ENCODE results near the gene FAM222A.

The FAM222A gene

DNA sequence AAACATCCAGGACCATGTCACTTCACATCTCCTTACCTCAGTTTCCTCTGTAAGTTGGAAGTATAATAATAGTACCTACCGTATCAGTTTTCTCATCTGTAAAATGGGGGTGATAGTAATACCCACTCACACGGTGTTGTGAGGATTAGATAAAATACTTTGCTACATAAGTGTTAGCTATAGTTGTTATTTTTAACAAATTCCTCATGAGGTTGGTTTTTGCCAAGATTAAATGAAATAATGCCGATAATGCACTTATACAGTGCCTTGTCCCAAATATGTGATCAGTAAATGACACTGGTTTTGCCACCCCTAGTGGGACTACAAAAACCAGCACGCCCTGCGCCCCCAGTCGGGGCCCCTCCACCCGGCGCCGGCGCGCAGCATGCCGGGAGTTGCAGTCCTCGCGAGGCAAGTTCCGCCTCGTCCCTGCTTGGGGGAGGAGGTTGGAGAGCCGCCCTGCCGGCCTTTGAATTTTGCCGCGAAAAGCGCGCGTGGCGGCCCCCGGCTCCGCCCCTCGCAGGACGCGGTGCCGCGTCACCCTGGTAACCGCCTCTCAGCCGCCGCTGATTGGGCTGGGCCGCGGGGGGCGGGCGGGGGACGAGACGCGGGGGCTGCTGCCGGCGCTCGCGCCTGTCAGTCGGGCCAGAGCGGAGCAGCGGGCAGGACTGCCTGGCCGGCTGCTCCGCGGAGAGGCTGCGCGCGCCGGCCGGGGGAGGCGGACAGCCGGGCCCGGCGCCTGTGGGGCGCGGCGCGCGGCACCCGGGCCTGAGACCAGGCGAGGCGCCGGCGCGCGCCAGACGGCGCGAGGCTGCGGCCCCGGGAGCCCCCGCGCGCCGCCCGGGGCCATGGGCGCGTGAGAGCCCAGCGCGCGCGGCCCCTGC, at the start of gene FAM222A:
Gene FAM222A (plus strand): TSS at position 639 of the 884 bp plus-strand sequence. CDS start 30,322 bp downstream, outside the sequence.
- peak; percentile 91 for DNase-seq

DNA sequence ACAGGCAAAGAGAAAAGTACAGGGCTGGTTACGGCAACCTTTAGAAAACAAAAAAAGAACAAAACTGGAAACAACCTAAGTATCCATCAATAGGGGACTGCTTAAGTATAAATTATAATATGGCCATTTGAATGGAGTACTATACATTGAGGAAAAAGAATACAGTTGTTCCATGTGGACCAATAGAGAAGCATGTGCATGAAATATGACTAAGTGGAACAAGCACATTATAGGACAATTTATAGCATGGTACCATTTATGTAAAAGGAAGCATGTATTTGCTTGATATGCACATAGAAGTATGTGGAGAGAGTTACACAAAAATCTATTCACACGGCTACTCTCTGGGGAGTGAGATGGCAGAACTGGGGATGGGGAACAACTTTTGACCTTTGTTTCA, 49.2 kb upstream of the FAM222A start:
- DNase-seq = no peak

GRCh38 chr12:109666068-109666467, 47.6 kb upstream of the FAM222A start:
- DNase-seq = no peak

- DNase-seq = no peak
Observed at GRCh38 chr12:109670731-109671130, 42.9 kb upstream of the FAM222A start.

DNA sequence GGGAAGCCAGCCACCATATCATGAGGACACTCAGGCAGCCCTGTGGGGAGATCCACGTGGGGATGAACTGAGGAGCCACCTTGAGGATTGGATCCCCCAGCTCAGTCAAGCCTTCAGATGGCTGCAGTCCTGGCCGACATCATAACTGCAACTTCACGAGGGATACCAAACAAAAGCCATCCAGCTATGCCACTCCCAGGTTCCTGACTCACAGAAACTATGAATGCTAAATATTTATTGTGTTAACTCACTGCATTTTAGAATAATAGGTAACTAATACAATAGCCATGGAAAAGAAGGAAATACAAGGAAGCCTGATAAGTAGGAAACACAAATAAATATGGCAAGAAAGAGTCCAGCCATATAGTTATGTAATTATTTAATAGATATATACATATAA, 42.1 kb upstream of the FAM222A start:
- DNase-seq = no peak

DNA sequence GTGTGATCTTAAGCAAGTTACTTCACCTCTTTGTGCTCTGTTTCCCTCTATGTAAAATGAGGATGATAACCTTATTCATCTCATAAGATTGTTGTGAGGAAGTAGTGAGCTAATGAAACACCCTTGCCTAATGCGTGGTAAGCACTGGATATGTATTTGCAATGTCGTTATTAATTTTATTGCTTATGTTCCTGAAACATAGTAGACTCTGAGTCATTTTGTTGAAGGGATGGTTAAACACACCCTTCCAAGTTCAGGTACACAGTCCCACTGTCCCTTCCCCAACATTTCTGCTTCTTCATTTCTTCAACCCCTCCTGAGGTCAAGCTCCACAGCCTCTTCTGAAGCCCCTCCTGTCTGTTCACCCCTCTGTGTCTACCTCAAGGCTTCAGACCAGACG, 40.2 kb upstream of the FAM222A start:
- no peak for DNase-seq

- no peak for DNase-seq
Observed at GRCh38 chr12:109673884-109674283, 39.7 kb upstream of the FAM222A start.

DNA sequence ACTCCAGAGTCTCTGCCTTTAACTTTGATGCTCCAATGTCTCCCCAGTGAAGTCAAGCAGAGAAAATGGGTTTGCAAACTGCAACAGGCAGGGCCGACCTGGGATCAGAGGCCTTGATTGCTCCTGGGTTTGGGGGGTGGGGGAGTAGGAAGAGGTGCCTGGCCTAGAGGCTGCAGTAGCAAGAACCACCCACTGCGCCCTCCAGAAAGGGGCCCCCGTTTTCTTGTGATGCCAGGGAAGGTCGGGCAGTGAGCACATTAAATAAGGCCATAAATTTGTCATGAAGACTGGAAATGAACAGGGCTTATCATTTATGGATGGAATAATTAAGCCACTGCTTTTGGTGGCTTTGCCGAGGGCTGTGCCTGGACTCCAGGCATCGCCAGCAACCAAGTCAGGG, 38.2 kb upstream of the FAM222A start:
- DNase-seq = no peak

GRCh38 chr12:109677279-109677691, 36.3 kb upstream of the FAM222A start:
- DNase-seq = no peak

DNA sequence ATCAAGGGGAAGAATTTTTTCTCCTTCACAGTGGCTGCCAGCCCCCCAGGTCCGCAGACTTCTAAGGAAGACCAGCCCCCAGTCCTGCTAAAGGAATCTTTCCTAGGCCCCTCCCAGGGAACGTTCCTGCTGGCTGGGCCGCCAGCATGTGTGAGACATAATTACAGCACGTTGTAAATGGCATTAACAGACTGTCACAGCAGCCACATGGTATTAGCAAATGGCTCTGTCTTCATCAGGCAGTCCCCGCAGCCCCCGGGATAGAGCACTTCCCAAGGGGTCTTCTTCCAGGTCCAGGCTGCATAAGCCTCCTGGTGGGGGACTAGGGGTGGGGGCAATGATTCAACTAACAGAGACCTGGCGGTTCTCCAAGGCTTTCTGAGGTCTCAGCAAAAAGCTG, 34.9 kb upstream of the FAM222A start:
- no peak for DNase-seq

DNA sequence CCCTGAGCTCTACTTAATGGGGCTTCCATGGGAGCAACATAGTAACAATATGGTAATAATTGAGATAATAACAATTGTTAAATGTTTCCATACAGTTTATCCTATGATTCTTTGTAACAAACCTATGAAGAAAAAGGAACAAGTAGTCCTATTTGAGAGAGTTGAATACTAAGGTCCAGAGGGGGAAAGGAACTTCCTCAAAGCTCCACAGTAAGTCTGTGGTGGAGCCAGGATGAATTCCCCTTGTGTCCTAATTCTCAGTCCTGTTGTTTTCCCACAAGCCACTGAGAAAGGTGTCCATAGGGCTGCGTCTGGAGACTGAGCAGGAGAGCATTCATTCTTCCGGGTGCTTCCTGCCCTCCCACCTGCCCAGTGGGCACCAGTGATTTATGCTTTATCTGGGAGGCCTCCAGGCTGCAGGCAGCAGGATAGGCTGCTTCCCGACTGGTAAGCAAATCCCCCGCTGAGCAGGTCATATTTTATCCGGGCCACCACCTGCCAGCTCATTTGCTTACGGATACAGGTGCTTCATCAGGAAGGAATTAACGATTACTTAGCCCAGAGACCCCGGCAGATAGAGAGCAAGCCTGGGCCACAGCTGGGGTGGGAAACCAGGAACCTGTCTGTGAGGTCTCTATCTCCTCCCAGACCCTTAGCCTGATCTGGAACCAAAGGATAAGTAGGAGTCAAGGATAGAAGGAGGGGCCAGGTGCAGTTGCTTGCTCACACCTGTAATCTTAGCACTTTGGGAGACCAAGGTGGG, 33.9 kb upstream of the FAM222A start:
- DNase-seq = no peak

- DNase-seq = no peak
Observed at GRCh38 chr12:109680264-109681005, 33.2 kb upstream of the FAM222A start.

GRCh38 chr12:109681986-109682707, 31.5 kb upstream of the FAM222A start:
- no peak for DNase-seq

GRCh38 chr12:109682708-109683060, 30.9 kb upstream of the FAM222A start:
- no peak for DNase-seq

DNA sequence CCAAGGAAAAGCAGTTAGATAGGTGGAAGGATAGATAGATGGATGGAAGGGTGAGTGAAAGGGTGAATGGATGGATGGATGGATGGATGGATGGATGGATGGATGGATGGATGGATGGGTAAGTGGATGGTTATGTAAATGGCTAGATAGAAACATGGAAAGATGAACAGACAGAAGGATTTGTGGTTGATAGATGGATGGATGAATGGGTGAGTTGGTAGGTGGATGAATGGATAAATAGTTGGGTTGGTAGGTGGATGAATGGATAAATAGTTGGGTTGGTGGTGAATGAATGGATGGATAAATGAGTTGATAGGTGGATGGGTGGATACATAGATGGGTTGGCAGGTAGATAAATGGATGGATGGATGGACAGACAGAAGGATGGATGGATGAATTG, 30.3 kb upstream of the FAM222A start:
- no peak for DNase-seq

- DNase-seq = no peak
Observed at GRCh38 chr12:109685574-109686447, 27.8 kb upstream of the FAM222A start.

- no peak for DNase-seq
Observed at GRCh38 chr12:109686523-109686922, 27.1 kb upstream of the FAM222A start.

DNA sequence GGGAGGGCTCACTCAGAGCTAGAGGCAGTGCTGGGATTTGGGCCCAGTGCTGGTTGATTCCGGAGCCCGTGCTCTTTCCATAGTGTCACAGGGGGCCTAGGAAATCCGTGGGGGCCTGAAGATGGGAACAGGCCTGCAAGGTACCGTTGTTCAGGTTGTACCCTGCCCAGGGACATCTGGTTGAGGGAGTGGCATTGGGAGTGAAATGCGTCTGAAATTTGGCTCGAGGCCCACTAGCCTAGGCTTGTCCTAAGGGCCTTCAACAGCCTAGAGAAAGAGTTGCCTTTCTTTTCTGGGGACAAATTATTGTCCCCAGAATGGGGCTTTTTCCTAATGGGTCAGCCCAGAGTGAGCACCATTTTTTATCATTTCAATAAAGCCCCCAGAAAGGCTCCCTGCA, 26.4 kb upstream of the FAM222A start:
- no peak for DNase-seq

DNA sequence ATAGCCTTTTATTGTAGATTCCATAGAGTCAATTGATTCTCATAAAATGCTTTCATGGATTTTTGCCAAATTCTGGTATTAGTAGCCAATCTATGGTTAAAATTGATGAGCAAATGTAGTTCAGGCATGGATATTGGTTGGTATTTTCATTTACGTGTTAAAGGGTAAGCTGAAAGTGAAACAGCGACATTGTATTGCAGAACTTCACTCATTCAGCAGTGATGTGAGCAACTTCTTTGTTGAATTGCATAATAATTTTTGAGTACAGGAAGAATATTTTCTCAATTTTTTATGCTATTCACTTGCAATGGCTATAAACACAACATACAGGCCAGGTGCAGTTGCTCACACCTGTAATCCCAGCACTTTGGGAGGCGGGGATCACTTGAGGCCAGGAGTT, 24.2 kb upstream of the FAM222A start:
- no peak for DNase-seq

GRCh38 chr12:109693160-109693559, 20.5 kb upstream of the FAM222A start:
- DNase-seq = no peak

Data from cortex of kidney (tissue), 1 donor.